Esophagus muscularis mucosa (tissue), 4 donors: ENCODE measurements around the gene SORCS2. TPM values are rescaled to one million over a fixed set of nuclear protein-coding genes. Genes with fewer than 3 reads are reported as not detected.

Source experiments
- DNase-seq: peaks from one replicate; pipeline ENCODE4 v3.0.0-alpha.2; 2017; ENCODE audit errors: extremely low spot score
- H3K27ac ChIP-seq, 4 donors: fragments of 200-600 bp; sonication (generic); replicated peaks in 1 of 4; 1 replicate in 3 of 4; 2 replicates in 1 of 4; pipeline ENCODE4 v1.5.1; 2016 to 2019; ENCODE audit warnings: mild to moderate bottlenecking in 1 of 4
- H3K27me3 ChIP-seq, 4 donors: fragments of 200-600 bp; sonication (generic); one replicate each; pipeline versions ENCODE4 v1.5.1 to v1.6.0; 2016 to 2019
- H3K36me3 ChIP-seq, 4 donors: fragments of 200-600 bp; sonication (generic); one replicate each; pipeline ENCODE4 v1.5.1; 2016 to 2019
- H3K4me1 ChIP-seq, 4 donors: fragments of 200-600 bp; sonication (generic); one replicate each; pipeline ENCODE4 v1.5.1; 2016 to 2019
- H3K4me3 ChIP-seq, 4 donors: fragments of 200-600 bp; sonication (generic); 1 replicate in 2 of 4; 2 replicates in 2 of 4; pipeline ENCODE4 v1.5.1; 2016 to 2019; ENCODE audit warnings: mild to moderate bottlenecking in 4 of 4, moderate library complexity in 1 of 4
- H3K9me3 ChIP-seq, 4 donors: fragments of 200-600 bp; sonication (generic); 1 replicate in 3 of 4; 2 replicates in 1 of 4; pipeline ENCODE4 v1.5.1; 2016 to 2019
- CTCF ChIP-seq, 3 experiments: fragments of 200-600 bp in 2 of 3; fragments of 450-650 bp in 1 of 3; sonication (generic) in 2 of 3; IDR thresholded peaks; one replicate each; pipeline ENCODE4 v1.5.1; 2017 to 2019; ENCODE audit warnings: antibody characterized with exemption in 3 of 3, mild to moderate bottlenecking in 2 of 3, moderate library complexity in 1 of 3
- EP300 ChIP-seq: sonication (generic); formaldehyde crosslinking; IDR thresholded peaks from one replicate; pipeline ENCODE4 v1.6.1; 2017; ENCODE audit warnings: antibody characterized with exemption
- POLR2A ChIP-seq: fragments of 450-650 bp; IDR thresholded peaks from one replicate; pipeline ENCODE4 v1.6.1; 2017; ENCODE audit warnings: antibody characterized with exemption, moderate library complexity, mild to moderate bottlenecking, low read depth
- POLR2AphosphoS5 ChIP-seq, 2 donors: sonication (generic); formaldehyde crosslinking; IDR thresholded peaks; one replicate each; pipeline ENCODE4 v1.6.1; 2017; ENCODE audit warnings: antibody characterized with exemption in 2 of 2
- WGBS: methylation state at CpG from one replicate; pipeline ENCODE4 v1.1.5; 2018; 5-methylcytosine and 5-hydroxymethylcytosine counted together
- intact Hi-C: fragments of 100-400 bp; cut with DNase I; formaldehyde crosslinking; loops from one replicate; pipeline ENCODE4 v1.15.1; 2023
- total RNA-seq, 4 donors: library from RNA; depleted of rRNA; stranded (reverse); fragments of >200 nt; gene quantifications; one replicate each; pipeline versions ENCODE4 v1.1.0 to v1.2.1, GENCODE V29; 2016

The SORCS2 gene
- total RNA-seq, 4 donors from 2014 or later = 3.3 to 10.1 (median 4.3) TPM

- H3K36me3 ChIP-seq = peaks cover 0 to 2% (median 0%) of the 10 kb centered on the region in 4 donors
- no peak overlapping the region for H3K27ac ChIP-seq
- H3K4me3 ChIP-seq = no peak overlapping the region
- TF ChIP-seq EP300 = no peak
- no peak for TF ChIP-seq POLR2A
- no peak for TF ChIP-seq CTCF (IDR thresholded peaks at IDR 0.05)
- WGBS = 78% methylated on average over 13 of the region's 13 CpGs
- no peaks in the 10 kb centered on the region for H3K27me3 ChIP-seq
- no peaks in the 10 kb centered on the region for H3K9me3 ChIP-seq
- H3K4me1 ChIP-seq = peaks cover 0 to 6% (median 0%) of the 10 kb centered on the region in 4 donors
- intact Hi-C loops = no loop called here
- no peak for DNase-seq
These were observed 334.2 kb downstream of the SORCS2 start for GRCh38 chr4:7526491-7526890.

- intact Hi-C loops = no loop called here
- Histone ChIP-seq H3K27ac (no peak overlapping the region), H3K4me1 (peaks cover 0 to 6% (median 0%) of the 10 kb centered on the region in 4 donors), H3K27me3 (no peaks in the 10 kb centered on the region), H3K9me3 (no peaks in the 10 kb centered on the region), H3K36me3 (peaks cover 0 to 8% (median 0%) of the 10 kb centered on the region in 4 donors), H3K4me3 (no peak overlapping the region)
- WGBS = 91% methylated on average over 27 of the region's 28 CpGs
- no peak for DNase-seq
- TF ChIP-seq EP300 (no peak), POLR2AphosphoS5 (IDR thresholded peaks at IDR 0.05) (no peak), CTCF (IDR thresholded peaks at IDR 0.05) (no peak), POLR2A (no peak)
These were observed 334.7 kb downstream of the SORCS2 start for GRCh38 chr4:7526929-7527535.

GRCh38 chr4:7529368-7530080 lies 337.2 kb downstream of the SORCS2 start:
- H3K27ac ChIP-seq = no peak overlapping the region

GRCh38 chr4:7530082-7530481 lies 337.7 kb downstream of the SORCS2 start:
- intact Hi-C loops = no loop called here
- H3K27me3 ChIP-seq = no peaks in the 10 kb centered on the region

More at GRCh38 chr4:7529368-7530080, 337.2 kb downstream of the SORCS2 start:
- TF ChIP-seq CTCF (IDR thresholded peaks at IDR 0.05) = no peak
- no peak for TF ChIP-seq POLR2A
- TF ChIP-seq POLR2AphosphoS5 (IDR thresholded peaks at IDR 0.05) = no peak
- no peak for TF ChIP-seq EP300
- H3K4me1 ChIP-seq = peaks cover 0 to 4% (median 0%) of the 10 kb centered on the region in 4 donors
- 75% methylated on average over 11 of the region's 12 CpGs for WGBS
- no peaks in the 10 kb centered on the region for H3K27me3 ChIP-seq
- H3K4me3 ChIP-seq = no peak overlapping the region
- H3K9me3 ChIP-seq = peaks cover 0 to 4% (median 0%) of the 10 kb centered on the region in 4 donors
- DNase-seq = no peak
- H3K36me3 ChIP-seq = peaks cover 0 to 10% (median 0%) of the 10 kb centered on the region in 4 donors
- intact Hi-C loops = no loop called here

More at GRCh38 chr4:7530082-7530481, 337.7 kb downstream of the SORCS2 start:
- DNase-seq = no peak
- H3K4me3 ChIP-seq = no peak overlapping the region
- TF ChIP-seq CTCF (IDR thresholded peaks at IDR 0.05) = no peak
- no peak for TF ChIP-seq POLR2AphosphoS5 (IDR thresholded peaks at IDR 0.05)
- no peak for TF ChIP-seq EP300
- TF ChIP-seq POLR2A = no peak
- H3K36me3 ChIP-seq = peaks cover 0 to 10% (median 0%) of the 10 kb centered on the region in 4 donors
- H3K27ac ChIP-seq = no peak overlapping the region
- 89% methylated on average over 6 of the region's 7 CpGs for WGBS
- H3K9me3 ChIP-seq = peaks cover 0 to 8% (median 0%) of the 10 kb centered on the region in 4 donors
- H3K4me1 ChIP-seq = no peaks in the 10 kb centered on the region
